ENCODE results near the gene CYSTM1.

- TF ChIP-seq EZH2phosphoT487 (IDR thresholded peaks at IDR 0.05; ENCODE audit: borderline replicate concordance, low read length) = no peak
- TF ChIP-seq CTCF (conservative IDR thresholded peaks at IDR 0.05; ENCODE audit: low read depth, low read length) = no peak
Observed at GRCh38 chr5:140196115-140196814, 21.3 kb downstream of the CYSTM1 start.
